ENCODE measurements around the gene SLC9A6. TPM values are rescaled to one million over a fixed set of nuclear protein-coding genes. Genes with fewer than 3 reads are reported as not detected.

Gene SLC9A6
- total and polyA plus RNA-seq, 7 donors, result 1.8 to 16.9 (median 12.5) TPM

DNA sequence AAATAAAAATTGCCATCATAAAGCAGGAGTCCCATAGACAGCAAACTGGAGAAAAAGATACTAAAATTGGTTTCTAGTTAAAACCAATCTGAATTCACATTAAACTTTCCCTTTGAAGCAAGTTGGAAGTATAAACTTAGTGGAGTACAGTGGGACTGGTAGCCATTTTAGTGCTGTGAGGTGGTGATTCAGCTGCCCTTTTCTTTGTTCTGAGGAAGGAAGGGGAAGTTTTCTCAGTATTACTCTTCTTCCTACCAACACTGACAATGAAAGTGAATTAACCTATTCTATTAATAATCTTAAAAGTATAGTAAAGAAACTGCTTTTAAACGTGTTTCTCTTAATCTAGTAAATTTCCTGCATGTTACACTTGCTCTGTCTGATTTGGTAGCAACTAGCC, 36.7 kb downstream of the SLC9A6 start:
- Histone ChIP-seq H3K4me3 (no peak overlapping the region), H3K27me3 (no peaks in the 10 kb centered on the region), H3K4me1 (no peaks in the 10 kb centered on the region), H3K36me3 (peaks cover 0 to 10% (median 0%) of the 10 kb centered on the region in 4 donors), H3K27ac (no peak overlapping the region), H3K9me3 (no peaks in the 10 kb centered on the region)
- WGBS, 2 donors, result 67 to 83% methylated on average over 1 of the region's 1 CpG
- intact Hi-C loops (cut with DNase I), result loop anchor here (10.0 kb wide), 2 partner anchors 473 to 673 kb away; partner anchors contain the start of gene HTATSF1
- no peak for DNase-seq
- TF ChIP-seq POLR2A (IDR thresholded peaks at IDR 0.05) (no peak), POLR2AphosphoS5 (IDR thresholded peaks at IDR 0.05) (no peak), EP300 (IDR thresholded peaks at IDR 0.05) (no peak)
- TF ChIP-seq, protein P1, sequence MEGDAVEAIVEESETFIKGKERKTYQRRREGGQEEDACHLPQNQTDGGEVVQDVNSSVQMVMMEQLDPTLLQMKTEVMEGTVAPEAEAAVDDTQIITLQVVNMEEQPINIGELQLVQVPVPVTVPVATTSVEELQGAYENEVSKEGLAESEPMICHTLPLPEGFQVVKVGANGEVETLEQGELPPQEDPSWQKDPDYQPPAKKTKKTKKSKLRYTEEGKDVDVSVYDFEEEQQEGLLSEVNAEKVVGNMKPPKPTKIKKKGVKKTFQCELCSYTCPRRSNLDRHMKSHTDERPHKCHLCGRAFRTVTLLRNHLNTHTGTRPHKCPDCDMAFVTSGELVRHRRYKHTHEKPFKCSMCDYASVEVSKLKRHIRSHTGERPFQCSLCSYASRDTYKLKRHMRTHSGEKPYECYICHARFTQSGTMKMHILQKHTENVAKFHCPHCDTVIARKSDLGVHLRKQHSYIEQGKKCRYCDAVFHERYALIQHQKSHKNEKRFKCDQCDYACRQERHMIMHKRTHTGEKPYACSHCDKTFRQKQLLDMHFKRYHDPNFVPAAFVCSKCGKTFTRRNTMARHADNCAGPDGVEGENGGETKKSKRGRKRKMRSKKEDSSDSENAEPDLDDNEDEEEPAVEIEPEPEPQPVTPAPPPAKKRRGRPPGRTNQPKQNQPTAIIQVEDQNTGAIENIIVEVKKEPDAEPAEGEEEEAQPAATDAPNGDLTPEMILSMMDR (IDR thresholded peaks at IDR 0.05), result no peak

DNA sequence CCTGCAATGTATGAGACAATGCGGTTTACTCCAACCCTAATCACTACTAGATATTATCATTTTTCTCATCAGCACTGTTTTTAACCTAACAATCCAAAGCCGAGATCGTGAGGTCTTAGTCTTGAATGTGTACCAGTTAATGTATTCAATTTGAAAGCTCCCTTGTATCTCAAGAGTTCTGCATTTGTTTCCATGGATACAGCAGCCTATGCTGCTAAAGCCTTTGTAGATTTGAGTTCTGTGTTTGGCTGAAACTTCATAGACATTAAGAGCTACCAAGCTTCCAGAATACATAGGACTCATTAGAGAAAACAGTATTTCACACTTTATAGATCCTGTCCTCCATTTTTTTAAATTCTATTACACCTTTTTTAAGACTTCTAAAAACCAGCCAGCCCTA, 39.9 kb downstream of the SLC9A6 start:
- no peak overlapping the region for H3K27ac ChIP-seq
- H3K4me1 ChIP-seq, result peaks cover 0 to 16% (median 11%) of the 10 kb centered on the region in 4 donors
- intact Hi-C loops (cut with DNase I), result loop anchor here (10.0 kb wide), 2 partner anchors 470 to 670 kb away; partner anchors contain the start of gene HTATSF1
- no peaks in the 10 kb centered on the region for H3K36me3 ChIP-seq
- DNase-seq, result no peak
- H3K9me3 ChIP-seq, result no peaks in the 10 kb centered on the region
- TF ChIP-seq, protein P1 (IDR thresholded peaks at IDR 0.05), result no peak
- TF ChIP-seq POLR2A (IDR thresholded peaks at IDR 0.05), result no peak
- TF ChIP-seq POLR2AphosphoS5 (IDR thresholded peaks at IDR 0.05), result no peak
- no peak for TF ChIP-seq EP300 (IDR thresholded peaks at IDR 0.05)
- no peak overlapping the region for H3K4me3 ChIP-seq
- no peaks in the 10 kb centered on the region for H3K27me3 ChIP-seq
- WGBS, 2 donors, result 89 to 97% methylated on average over 3 of the region's 3 CpGs

DNA sequence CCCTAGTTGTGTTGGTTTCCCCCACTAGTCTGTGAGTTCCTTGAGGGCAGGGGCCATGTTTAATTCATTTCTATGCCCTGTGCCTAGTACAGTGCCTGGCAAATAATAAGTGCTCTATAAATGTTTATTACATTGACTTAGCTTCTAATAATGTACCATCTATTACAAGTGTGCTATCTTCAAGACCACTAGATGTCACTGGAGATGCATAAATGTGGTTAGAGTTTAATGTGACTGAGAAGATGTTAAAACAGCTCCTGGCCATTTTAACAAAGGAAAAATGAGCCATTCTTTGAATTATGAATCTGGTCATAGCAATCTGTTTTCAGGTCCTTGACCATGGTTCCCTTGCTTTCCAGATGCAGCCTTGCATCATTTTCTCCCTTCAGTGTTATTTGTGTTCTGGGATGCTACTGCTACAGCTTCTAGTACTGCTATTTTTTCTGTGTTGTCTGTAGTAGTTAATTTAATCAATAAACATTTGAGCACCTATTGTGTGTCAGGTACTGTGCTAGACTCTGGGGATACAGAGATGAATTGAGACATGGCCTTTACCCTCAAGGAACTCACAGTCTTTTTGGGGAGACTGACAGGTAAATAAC, 43.2 kb downstream of the SLC9A6 start:
- no peak for DNase-seq
- peak overlapping the region; percentile 77 to 84 (median 82) for H3K27ac ChIP-seq
- intact Hi-C loops (cut with DNase I), result loop anchor here (2.0 to 10.0 kb wide), 5 partner anchors 134 to 666 kb away; partner anchors contain the start of gene HTATSF1
- H3K4me1 ChIP-seq, result peaks cover 0 to 34% (median 23%) of the 10 kb centered on the region in 4 donors
- H3K27me3 ChIP-seq, result no peaks in the 10 kb centered on the region
- no peaks in the 10 kb centered on the region for H3K36me3 ChIP-seq
- H3K9me3 ChIP-seq, result no peaks in the 10 kb centered on the region
- TF ChIP-seq POLR2AphosphoS5 (IDR thresholded peaks at IDR 0.05) (peak in 1 of 4 donors; percentile 15), EP300 (IDR thresholded peaks at IDR 0.05) (no peak), POLR2A (IDR thresholded peaks at IDR 0.05) (no peak)
- TF ChIP-seq, protein P1 (IDR thresholded peaks at IDR 0.05), result peak in 3 of 4 experiments; percentile 46 to 51 (median 50)
- no peak overlapping the region for H3K4me3 ChIP-seq

DNA sequence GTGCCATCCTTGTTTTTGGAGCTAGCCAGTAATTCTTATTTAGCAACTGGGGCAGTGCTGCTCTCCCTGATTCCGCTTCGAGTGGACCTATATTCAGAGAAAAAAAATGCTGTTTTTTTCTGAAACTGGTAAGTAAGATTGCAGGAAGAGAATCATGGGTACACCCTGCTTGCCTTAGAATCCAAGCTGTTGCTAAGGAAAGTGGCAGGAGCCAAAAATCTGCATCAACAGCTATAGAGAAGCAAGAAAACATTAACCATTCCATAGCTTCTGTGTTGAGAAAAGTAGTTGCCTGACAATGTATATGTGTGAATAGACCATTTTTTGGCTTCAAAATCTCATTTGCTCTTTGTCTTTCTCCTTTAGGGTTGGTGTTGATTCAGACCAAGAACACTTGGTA, 44.5 kb downstream of the SLC9A6 start:
- TF ChIP-seq POLR2AphosphoS5 (IDR thresholded peaks at IDR 0.05), result no peak
- TF ChIP-seq POLR2A (IDR thresholded peaks at IDR 0.05), result no peak
- TF ChIP-seq, protein P1 (IDR thresholded peaks at IDR 0.05), result no peak
- H3K4me3 ChIP-seq, result no peak overlapping the region
- peak overlapping the region; percentile 77 to 84 (median 82) for H3K27ac ChIP-seq
- DNase-seq, result no peak
- intact Hi-C loops (cut with DNase I), result loop anchor here (2.0 to 10.0 kb wide), 6 partner anchors 118 to 665 kb away; partner anchors contain the start of genes FHL1 and HTATSF1
- no peaks in the 10 kb centered on the region for H3K36me3 ChIP-seq
- H3K27me3 ChIP-seq, result no peaks in the 10 kb centered on the region
- WGBS, 2 donors, result 82 to 91% methylated on average over 2 of the region's 2 CpGs
- no peaks in the 10 kb centered on the region for H3K9me3 ChIP-seq
- peaks cover 0 to 39% (median 23%) of the 10 kb centered on the region in 4 donors for H3K4me1 ChIP-seq
